ENCODE measurements around the gene MICALL2. TPM values are rescaled to one million over a fixed set of nuclear protein-coding genes. Genes with fewer than 3 reads are reported as not detected.

MICALL2 gene
- total RNA-seq, 1 donor from 2014 or later, result 14.7 TPM

DNA sequence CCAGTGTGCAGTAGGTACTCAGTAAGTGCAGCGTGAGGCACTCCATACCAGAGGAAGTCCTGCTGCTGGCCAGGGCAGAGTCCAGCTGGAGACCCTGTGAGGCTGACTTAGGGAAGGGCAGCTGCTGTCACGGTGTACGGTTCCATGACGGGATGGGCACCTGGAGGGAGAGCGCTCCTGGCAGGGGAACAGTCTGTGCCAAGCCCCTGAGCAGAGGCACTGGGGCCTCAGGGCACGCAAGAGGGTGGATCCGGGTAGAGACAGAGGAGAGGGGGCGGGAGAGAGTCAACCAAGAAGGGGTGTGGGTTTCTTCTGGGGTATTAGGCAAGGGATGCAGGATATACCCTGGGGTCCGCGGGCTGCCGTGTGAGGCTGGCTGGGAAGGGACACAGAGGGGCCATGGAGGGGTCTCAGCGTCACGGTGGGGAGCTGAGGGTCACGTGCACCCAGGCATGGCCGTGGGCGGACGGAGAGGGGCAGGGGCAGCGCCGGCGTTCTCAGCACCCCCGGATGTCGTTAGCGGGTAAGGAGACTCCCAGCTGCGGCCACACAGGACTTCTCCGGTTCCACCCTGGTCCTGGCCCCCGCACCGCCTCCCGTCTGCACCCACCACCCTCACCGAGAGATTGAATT lies 70.5 kb downstream of the MICALL2 start:
- TF ChIP-seq, protein P1, sequence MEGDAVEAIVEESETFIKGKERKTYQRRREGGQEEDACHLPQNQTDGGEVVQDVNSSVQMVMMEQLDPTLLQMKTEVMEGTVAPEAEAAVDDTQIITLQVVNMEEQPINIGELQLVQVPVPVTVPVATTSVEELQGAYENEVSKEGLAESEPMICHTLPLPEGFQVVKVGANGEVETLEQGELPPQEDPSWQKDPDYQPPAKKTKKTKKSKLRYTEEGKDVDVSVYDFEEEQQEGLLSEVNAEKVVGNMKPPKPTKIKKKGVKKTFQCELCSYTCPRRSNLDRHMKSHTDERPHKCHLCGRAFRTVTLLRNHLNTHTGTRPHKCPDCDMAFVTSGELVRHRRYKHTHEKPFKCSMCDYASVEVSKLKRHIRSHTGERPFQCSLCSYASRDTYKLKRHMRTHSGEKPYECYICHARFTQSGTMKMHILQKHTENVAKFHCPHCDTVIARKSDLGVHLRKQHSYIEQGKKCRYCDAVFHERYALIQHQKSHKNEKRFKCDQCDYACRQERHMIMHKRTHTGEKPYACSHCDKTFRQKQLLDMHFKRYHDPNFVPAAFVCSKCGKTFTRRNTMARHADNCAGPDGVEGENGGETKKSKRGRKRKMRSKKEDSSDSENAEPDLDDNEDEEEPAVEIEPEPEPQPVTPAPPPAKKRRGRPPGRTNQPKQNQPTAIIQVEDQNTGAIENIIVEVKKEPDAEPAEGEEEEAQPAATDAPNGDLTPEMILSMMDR (IDR thresholded peaks at IDR 0.05; ENCODE audit: insufficient read depth, low read length, poor library complexity, severe bottlenecking), result no peak
- no peaks in the 10 kb centered on the region for H3K36me3 ChIP-seq (ENCODE audit: control insufficient read depth, insufficient read depth, low read length)
- peaks cover 53% of the 10 kb centered on the region for H3K27me3 ChIP-seq (ENCODE audit: control insufficient read depth, insufficient read depth, low read length)
- DNase-seq (ENCODE audit: low read depth), result no peak
- H3K4me3 ChIP-seq (ENCODE audit: low read depth, low read length), result no peak overlapping the region

DNA sequence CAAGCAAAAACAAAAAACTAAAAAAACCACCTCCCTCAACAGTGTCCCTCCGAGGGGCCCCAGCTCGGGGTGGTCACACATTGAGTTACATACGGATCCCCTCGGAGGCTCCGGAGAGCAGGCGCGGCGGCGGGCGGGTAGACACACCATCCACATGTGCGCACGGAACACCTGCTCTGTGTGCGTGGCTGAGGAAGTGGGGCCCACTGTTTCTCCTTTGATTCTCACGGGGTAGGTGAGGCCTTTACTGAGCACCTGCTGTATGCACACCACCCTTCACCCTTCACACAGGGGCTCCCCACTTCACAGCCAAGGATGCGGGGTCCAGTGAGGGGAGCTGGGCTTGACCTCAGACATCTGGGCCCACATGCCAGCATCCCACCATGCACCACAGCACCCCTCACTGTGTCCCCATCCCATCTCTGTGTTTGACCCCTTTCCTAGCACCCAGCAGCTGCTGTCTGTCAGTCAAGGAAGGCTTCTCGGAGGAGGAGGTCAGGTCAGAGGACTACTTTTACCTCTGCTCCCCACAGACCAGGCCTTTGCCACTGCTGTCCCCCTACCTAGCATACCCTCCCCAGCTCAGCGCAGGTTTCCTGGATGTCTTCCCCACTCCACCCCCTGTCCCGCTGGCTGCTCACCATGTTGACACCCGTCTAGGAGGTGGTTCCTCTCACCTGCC lies 71.1 kb downstream of the MICALL2 start:
- H3K36me3 ChIP-seq (ENCODE audit: control insufficient read depth, insufficient read depth, low read length), result no peaks in the 10 kb centered on the region
- peaks cover 58% of the 10 kb centered on the region for H3K27me3 ChIP-seq (ENCODE audit: control insufficient read depth, insufficient read depth, low read length)
- TF ChIP-seq, protein P1 (IDR thresholded peaks at IDR 0.05; ENCODE audit: insufficient read depth, low read length, poor library complexity, severe bottlenecking), result no peak
- H3K4me3 ChIP-seq (ENCODE audit: low read depth, low read length), result no peak overlapping the region
- DNase-seq (ENCODE audit: low read depth), result no peak

DNA sequence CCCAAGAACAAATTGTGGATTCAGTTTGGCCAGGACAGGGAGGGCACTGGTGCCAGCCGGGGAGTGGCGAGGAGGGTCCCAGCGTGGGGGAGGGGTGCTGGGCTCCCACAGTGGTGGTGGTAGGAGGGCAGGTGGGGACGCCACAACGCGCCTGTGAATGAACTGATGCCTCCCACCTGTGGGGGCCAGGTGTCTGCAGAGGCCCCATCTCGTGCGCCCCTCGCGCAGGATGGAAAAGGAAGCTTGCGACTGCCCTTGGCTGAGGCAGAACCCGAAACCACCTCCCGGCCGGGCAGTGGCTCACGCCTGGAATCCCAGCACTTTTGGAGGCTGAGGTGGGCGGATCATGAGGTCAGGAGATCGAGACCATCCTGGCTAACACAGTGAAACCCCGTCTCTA lies 72.0 kb downstream of the MICALL2 start:
- TF ChIP-seq, protein P1 (IDR thresholded peaks at IDR 0.05; ENCODE audit: insufficient read depth, low read length, poor library complexity, severe bottlenecking), result no peak
- Histone ChIP-seq H3K36me3 (ENCODE audit: control insufficient read depth, insufficient read depth, low read length) (no peaks in the 10 kb centered on the region), H3K4me3 (ENCODE audit: low read depth, low read length) (no peak overlapping the region), H3K27me3 (ENCODE audit: control insufficient read depth, insufficient read depth, low read length) (peaks cover 66% of the 10 kb centered on the region)
- no peak for DNase-seq (ENCODE audit: low read depth)

DNA sequence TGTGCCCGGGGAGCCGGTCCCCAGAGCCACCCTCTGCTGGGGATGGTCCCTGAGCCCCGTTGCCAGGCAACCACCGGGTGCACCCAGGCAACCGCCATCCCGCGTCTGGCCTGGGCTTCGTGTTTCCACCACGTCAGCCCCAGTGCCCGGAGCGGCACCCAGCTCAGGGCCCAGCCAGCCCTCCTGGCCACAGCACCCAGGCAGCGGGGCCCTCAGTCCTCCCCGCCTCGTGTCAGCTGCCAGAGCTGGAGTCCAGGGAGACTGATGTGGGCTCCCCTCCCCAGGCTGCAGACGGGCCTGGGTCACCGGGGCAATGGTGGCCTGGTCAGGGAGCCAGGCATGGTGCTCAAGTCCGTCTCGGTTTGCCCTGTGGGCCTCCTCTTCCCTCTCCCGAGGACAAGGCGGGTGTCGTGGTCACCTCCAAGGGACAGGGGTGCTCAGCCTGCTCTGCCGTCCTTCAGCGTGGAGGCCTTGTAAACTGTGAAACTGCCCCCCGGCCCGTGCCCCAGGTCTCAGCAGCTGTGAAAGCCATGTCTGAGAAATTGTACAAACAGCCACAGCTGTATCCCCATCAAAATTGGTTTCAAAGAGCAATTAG lies 72.5 kb downstream of the MICALL2 start:
- no peak overlapping the region for H3K4me3 ChIP-seq (ENCODE audit: low read depth, low read length)
- DNase-seq (ENCODE audit: low read depth), result no peak
- no peaks in the 10 kb centered on the region for H3K36me3 ChIP-seq (ENCODE audit: control insufficient read depth, insufficient read depth, low read length)
- TF ChIP-seq, protein P1 (IDR thresholded peaks at IDR 0.05; ENCODE audit: insufficient read depth, low read length, poor library complexity, severe bottlenecking), result no peak
- peaks cover 63% of the 10 kb centered on the region for H3K27me3 ChIP-seq (ENCODE audit: control insufficient read depth, insufficient read depth, low read length)

DNA sequence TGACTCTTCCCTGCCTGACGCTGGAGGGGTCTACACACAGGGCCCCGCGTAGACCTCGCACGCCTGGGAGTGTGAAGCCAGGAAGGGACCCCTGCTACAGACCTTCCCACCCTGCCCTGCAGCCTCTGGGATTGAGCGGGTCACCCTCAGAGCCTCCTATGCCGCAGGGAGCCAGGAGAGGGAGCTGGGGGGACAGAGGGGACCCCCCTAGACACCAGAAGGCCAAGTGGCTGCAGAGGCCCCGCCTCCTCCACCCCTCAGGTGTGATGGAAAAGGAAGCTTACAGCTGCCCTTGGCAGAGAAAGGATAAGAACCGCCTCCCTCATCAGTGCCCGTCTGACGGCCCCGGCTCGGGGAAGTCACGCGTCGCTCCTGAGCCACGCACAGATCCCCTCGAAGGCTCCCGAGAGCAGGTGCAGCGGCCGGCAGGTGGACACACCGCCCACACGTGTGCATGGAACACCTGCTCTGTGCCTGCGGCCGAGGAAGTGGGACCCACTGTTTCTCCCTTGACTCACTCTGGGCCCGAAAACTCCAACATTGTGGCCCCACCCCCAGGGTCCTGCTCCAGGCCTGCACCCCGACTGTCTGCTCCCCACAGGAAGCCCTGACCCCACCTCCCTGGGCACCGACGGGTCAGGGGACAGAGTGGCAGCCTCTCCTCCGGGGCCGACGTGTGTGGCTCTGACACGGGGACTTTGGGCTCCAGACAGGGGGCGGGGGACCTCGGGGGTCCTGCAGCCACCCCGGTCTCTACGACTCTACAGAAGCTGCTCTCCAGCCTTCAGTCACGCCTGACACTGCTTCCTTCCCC lies 73.3 kb downstream of the MICALL2 start:
- Histone ChIP-seq H3K27me3 (ENCODE audit: control insufficient read depth, insufficient read depth, low read length) (peaks cover 64% of the 10 kb centered on the region), H3K36me3 (ENCODE audit: control insufficient read depth, insufficient read depth, low read length) (no peaks in the 10 kb centered on the region), H3K4me3 (ENCODE audit: low read depth, low read length) (no peak overlapping the region)
- TF ChIP-seq, protein P1 (IDR thresholded peaks at IDR 0.05; ENCODE audit: insufficient read depth, low read length, poor library complexity, severe bottlenecking), result no peak
- DNase-seq (ENCODE audit: low read depth), result no peak

Measured in kidney epithelial cell (primary cell).